Neural progenitor cell (in vitro differentiated cells): ENCODE data around the gene KLHL26. TPM values are rescaled to one million over a fixed set of nuclear protein-coding genes. Genes with fewer than 3 reads are reported as not detected.

Source experiments
- DNase-seq: peaks from one replicate; pipeline ENCODE4 v3.0.0-alpha.2; 2016; ENCODE audit warnings: low spot score
- H2AFZ ChIP-seq: fragments of 200-600 bp; sonication (generic); replicated peaks from 2 replicates; pipeline ENCODE4 v1.6.1; 2016; ENCODE audit warnings: antibody characterized with exemption
- H3F3A ChIP-seq: fragments of 200-600 bp; sonication (generic); 2 replicates; pipeline ENCODE4 v1.6.1; 2016; ENCODE audit warnings: antibody characterized with exemption, low read depth
- H3K27ac ChIP-seq: fragments of 200-600 bp; sonication (generic); 2 replicates; pipeline ENCODE4 v1.5.1; 2016; ENCODE audit warnings: mild to moderate bottlenecking
- H3K27me3 ChIP-seq: fragments of 200-600 bp; sonication (generic); 2 replicates; pipeline ENCODE4 v1.6.1; 2016; ENCODE audit warnings: mild to moderate bottlenecking, moderate library complexity
- H3K36me3 ChIP-seq: fragments of 200-600 bp; sonication (generic); 2 replicates; pipeline ENCODE4 v1.5.1; 2016
- H3K4me1 ChIP-seq: fragments of 200-600 bp; sonication (generic); 2 replicates; pipeline ENCODE4 v1.6.1; 2016; ENCODE audit warnings: mixed run types
- H3K4me2 ChIP-seq: fragments of 200-600 bp; sonication (generic); 2 replicates; pipeline ENCODE4 v1.6.1; 2016
- H3K4me3 ChIP-seq: fragments of 200-600 bp; sonication (generic); 2 replicates; pipeline ENCODE4 v1.5.1; 2016
- H3K79me2 ChIP-seq: fragments of 200-600 bp; sonication (generic); 2 replicates; pipeline ENCODE4 v1.6.1; 2016; ENCODE audit warnings: low read depth
- H3K9ac ChIP-seq: fragments of 200-600 bp; sonication (generic); 2 replicates; pipeline ENCODE4 v1.6.1; 2016
- H3K9me3 ChIP-seq: fragments of 200-600 bp; sonication (generic); 2 replicates; pipeline ENCODE4 v1.5.1; 2016; ENCODE audit warnings: low read depth
- H4K20me1 ChIP-seq: fragments of 200-600 bp; sonication (generic); 2 replicates; pipeline ENCODE4 v1.6.1; 2016; ENCODE audit warnings: low read depth
- H3K27ac Mint-ChIP-seq: 3 replicates; pipeline ENCODE4 v1.8.0; 2021; ENCODE audit warnings: mixed read lengths
- H3K27me3 Mint-ChIP-seq: 2 replicates; pipeline ENCODE4 v1.8.0; 2022; ENCODE audit warnings: low read depth, mild to moderate bottlenecking, inconsistent platforms, moderate library complexity, mixed read lengths; ENCODE audit not compliant: insufficient read depth
- H3K36me3 Mint-ChIP-seq: 3 replicates; pipeline ENCODE4 v1.8.0; 2021; ENCODE audit warnings: mixed read lengths
- H3K4me1 Mint-ChIP-seq: 3 replicates; pipeline ENCODE4 v1.8.0; 2021; ENCODE audit warnings: mixed read lengths
- H3K4me3 Mint-ChIP-seq: 3 replicates; pipeline ENCODE4 v1.8.0; 2021; ENCODE audit warnings: mild to moderate bottlenecking, moderate library complexity, mixed read lengths
- H3K9me3 Mint-ChIP-seq: 3 replicates; pipeline ENCODE4 v1.8.0; 2020; ENCODE audit warnings: mixed read lengths
- CTCF ChIP-seq: fragments of 200-600 bp; sonication (generic); IDR thresholded peaks from 2 replicates; pipeline ENCODE4 v1.5.1; 2017; ENCODE audit warnings: antibody characterized with exemption, mild to moderate bottlenecking
- EZH2 ChIP-seq: fragments of 200-600 bp; sonication (generic); IDR thresholded peaks from 2 replicates; pipeline ENCODE4 v1.6.1; 2017; ENCODE audit warnings: antibody characterized with exemption, mild to moderate bottlenecking, moderate library complexity
- EZH2phosphoT487 ChIP-seq: fragments of 200-600 bp; sonication (generic); IDR thresholded peaks from 2 replicates; pipeline ENCODE4 v1.6.1; 2017; ENCODE audit warnings: antibody characterized with exemption
- total RNA-seq: library from RNA; depleted of rRNA; stranded (reverse); fragments of >200 nt; gene quantifications from 2 replicates; pipeline ENCODE4 v1.2.3, GENCODE V29; 2015; ENCODE audit warnings: low replicate concordance

KLHL26 gene
- total RNA-seq, 1 donor from 2014 or later: 5.8 TPM

GRCh38 chr19:18646535-18647370 lies 9.9 kb downstream of the KLHL26 start:
- H3K9me3 Mint-ChIP-seq: no peaks in the 10 kb centered on the region
- Histone ChIP-seq H3K9me3 (no peaks in the 10 kb centered on the region), H3F3A (peaks cover 8% of the 10 kb centered on the region), H3K4me1 (peaks cover 13% of the 10 kb centered on the region), H4K20me1 (peaks cover 75% of the 10 kb centered on the region), H3K27me3 (no peaks in the 10 kb centered on the region), H3K4me3 (no peak overlapping the region), H3K36me3 (no peaks in the 10 kb centered on the region), H3K4me2 (no peak overlapping the region), H3K9ac (no peak overlapping the region), H3K27ac (no peak overlapping the region), H2AFZ (no peak overlapping the region), H3K79me2 (peaks cover 18% of the 10 kb centered on the region)
- peaks cover 8% of the 10 kb centered on the region for H3K27me3 Mint-ChIP-seq
- no peak for TF ChIP-seq EZH2phosphoT487
- peak overlapping the region; percentile 35 for H3K27ac Mint-ChIP-seq
- peak overlapping the region; percentile 34 for H3K4me3 Mint-ChIP-seq
- H3K36me3 Mint-ChIP-seq: peaks cover 1% of the 10 kb centered on the region
- DNase-seq: no peak
- peaks cover 57% of the 10 kb centered on the region for H3K4me1 Mint-ChIP-seq

DNA sequence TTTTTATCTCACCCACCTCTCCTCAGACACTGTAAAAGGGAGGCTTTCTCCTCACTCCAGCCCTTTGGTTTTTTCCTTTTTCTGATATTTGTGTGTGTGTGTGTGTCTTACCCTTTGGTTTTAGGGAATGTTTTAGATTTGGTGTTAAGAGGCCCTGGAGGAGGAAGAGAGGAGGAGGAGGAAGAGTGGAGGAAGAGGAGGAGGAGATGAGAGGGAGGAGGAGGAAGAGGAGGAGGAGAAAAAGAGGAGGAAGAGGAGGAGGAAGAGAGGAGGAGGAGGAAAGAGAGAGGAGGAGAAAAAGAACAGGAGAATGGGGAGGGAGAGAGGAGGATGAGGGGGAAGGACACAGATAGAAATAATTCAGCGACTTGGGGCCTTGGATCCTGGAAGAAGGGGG lies 10.5 kb downstream of the KLHL26 start:
- Histone ChIP-seq H4K20me1 (peaks cover 76% of the 10 kb centered on the region), H2AFZ (no peak overlapping the region), H3K9ac (no peak overlapping the region), H3K27ac (no peak overlapping the region), H3F3A (peaks cover 8% of the 10 kb centered on the region), H3K27me3 (no peaks in the 10 kb centered on the region), H3K79me2 (peaks cover 14% of the 10 kb centered on the region), H3K4me1 (peaks cover 14% of the 10 kb centered on the region), H3K9me3 (no peaks in the 10 kb centered on the region), H3K36me3 (no peaks in the 10 kb centered on the region), H3K4me2 (no peak overlapping the region), H3K4me3 (no peak overlapping the region)
- TF ChIP-seq EZH2: no peak
- TF ChIP-seq CTCF: no peak
- no peak for TF ChIP-seq EZH2phosphoT487
- Mint-ChIP-seq H3K27ac (no peak overlapping the region), H3K9me3 (no peaks in the 10 kb centered on the region), H3K4me3 (peak overlapping the region; percentile 34), H3K27me3 (peaks cover 10% of the 10 kb centered on the region), H3K4me1 (peaks cover 62% of the 10 kb centered on the region), H3K36me3 (peaks cover 1% of the 10 kb centered on the region)
- no peak for DNase-seq

- Mint-ChIP-seq H3K4me1 (peaks cover 62% of the 10 kb centered on the region), H3K36me3 (peaks cover 1% of the 10 kb centered on the region), H3K27me3 (peaks cover 13% of the 10 kb centered on the region), H3K9me3 (no peaks in the 10 kb centered on the region), H3K4me3 (no peak overlapping the region), H3K27ac (peak overlapping the region; percentile 94)
- Histone ChIP-seq H3K4me3 (no peak overlapping the region), H3K4me1 (peaks cover 14% of the 10 kb centered on the region), H3K27ac (no peak overlapping the region), H3K4me2 (no peak overlapping the region), H3K79me2 (peaks cover 10% of the 10 kb centered on the region), H3K36me3 (no peaks in the 10 kb centered on the region), H2AFZ (no peak overlapping the region), H3K27me3 (no peaks in the 10 kb centered on the region), H3F3A (peaks cover 8% of the 10 kb centered on the region), H3K9ac (no peak overlapping the region), H4K20me1 (peaks cover 80% of the 10 kb centered on the region), H3K9me3 (no peaks in the 10 kb centered on the region)
- no peak for DNase-seq
- TF ChIP-seq EZH2phosphoT487 (no peak), CTCF (no peak), EZH2 (no peak)
Observed at GRCh38 chr19:18647807-18648206, 11.0 kb downstream of the KLHL26 start.

- Histone ChIP-seq H3K79me2 (peaks cover 5% of the 10 kb centered on the region), H3K36me3 (no peaks in the 10 kb centered on the region), H3F3A (peaks cover 4% of the 10 kb centered on the region), H3K4me3 (no peak overlapping the region), H3K4me2 (no peak overlapping the region), H3K4me1 (peaks cover 14% of the 10 kb centered on the region), H2AFZ (no peak overlapping the region), H3K9me3 (no peaks in the 10 kb centered on the region), H4K20me1 (peaks cover 79% of the 10 kb centered on the region), H3K27me3 (no peaks in the 10 kb centered on the region), H3K9ac (no peak overlapping the region), H3K27ac (no peak overlapping the region)
- Mint-ChIP-seq H3K36me3 (peaks cover 1% of the 10 kb centered on the region), H3K4me3 (no peak overlapping the region), H3K4me1 (peaks cover 62% of the 10 kb centered on the region), H3K27me3 (peaks cover 9% of the 10 kb centered on the region), H3K27ac (peak overlapping the region; percentile 93), H3K9me3 (no peaks in the 10 kb centered on the region)
- DNase-seq: no peak
- TF ChIP-seq EZH2: no peak
- TF ChIP-seq EZH2phosphoT487: no peak
- no peak for TF ChIP-seq CTCF
Observed at GRCh38 chr19:18648973-18649315, 12.1 kb downstream of the KLHL26 start.
